Mesenchymal stem cell (in vitro differentiated cells and primary cell): ENCODE results near the gene DTNB.

Experiments used
- DNase-seq: peaks from one replicate; pipeline ENCODE4 v3.0.0-alpha.2; 2013
- H2AFZ ChIP-seq: one replicate; pipeline ENCODE4 v1.6.1; 2013; ENCODE audit warnings: low read depth, mild to moderate bottlenecking, control low read depth, inconsistent platforms, low read length, moderate library complexity
- H2AK5ac ChIP-seq: 2 replicates; pipeline ENCODE4 v1.6.1; 2013; ENCODE audit warnings: low read length, moderate library complexity, mild to moderate bottlenecking, inconsistent platforms; ENCODE audit not compliant: severe bottlenecking
- H2BK120ac ChIP-seq: one replicate; pipeline ENCODE4 v1.6.1; 2013; ENCODE audit warnings: low read depth, mild to moderate bottlenecking, inconsistent platforms, low read length, moderate library complexity
- H2BK12ac ChIP-seq, 2 experiments: one replicate each; pipeline ENCODE4 v1.6.1; 2013; ENCODE audit warnings: inconsistent platforms in 2 of 2, low read length in 2 of 2, mild to moderate bottlenecking in 2 of 2, moderate library complexity in 2 of 2, control low read depth in 1 of 2
- H2BK15ac ChIP-seq: one replicate; pipeline ENCODE4 v1.6.1; 2013; ENCODE audit warnings: mild to moderate bottlenecking, low read depth, inconsistent platforms; ENCODE audit not compliant: poor library complexity, severe bottlenecking
- H2BK5ac ChIP-seq: 2 replicates; pipeline ENCODE4 v1.6.1; 2013; ENCODE audit warnings: low read depth, mild to moderate bottlenecking, low read length, control low read depth, inconsistent platforms; ENCODE audit not compliant: poor library complexity, severe bottlenecking
- H3K14ac ChIP-seq, 2 experiments: one replicate each; pipeline ENCODE4 v1.6.1; 2013; ENCODE audit warnings: inconsistent platforms in 2 of 2, low read length in 2 of 2, control low read depth in 1 of 2, mild to moderate bottlenecking in 1 of 2, moderate library complexity in 1 of 2
- H3K18ac ChIP-seq, 2 experiments: one replicate each; pipeline ENCODE4 v1.6.1; 2013; ENCODE audit warnings: inconsistent platforms in 2 of 2, low read length in 2 of 2, control low read depth in 1 of 2, low read depth in 1 of 2, mild to moderate bottlenecking in 1 of 2
- H3K23ac ChIP-seq, 2 experiments: one replicate each; pipeline ENCODE4 v1.6.1; 2013; ENCODE audit warnings: inconsistent platforms in 2 of 2, low read length in 2 of 2, mild to moderate bottlenecking in 2 of 2, moderate library complexity in 2 of 2, control low read depth in 1 of 2
- H3K27ac ChIP-seq: 2 replicates; pipeline ENCODE4 v1.5.1; 2013; ENCODE audit warnings: mild to moderate bottlenecking, moderate library complexity, low read length, control low read depth, inconsistent platforms; ENCODE audit not compliant: poor library complexity, severe bottlenecking
- H3K27me3 ChIP-seq, 2 experiments: 2 replicates each; pipeline versions ENCODE4 v1.6.1 to v1.7.0; 2013; ENCODE audit warnings: low read length in 2 of 2, mild to moderate bottlenecking in 2 of 2, moderate library complexity in 2 of 2, control low read depth in 1 of 2, inconsistent platforms in 1 of 2; ENCODE audit not compliant: control insufficient read depth in 1 of 2, insufficient read depth in 1 of 2
- H3K36me3 ChIP-seq, 2 experiments: 2 replicates each; pipeline versions ENCODE4 v1.6.1 to v1.7.0; 2013; ENCODE audit warnings: low read length in 2 of 2, control low read depth in 1 of 2, inconsistent platforms in 1 of 2, low read depth in 1 of 2, mild to moderate bottlenecking in 1 of 2; ENCODE audit not compliant: insufficient read depth in 2 of 2, control insufficient read depth in 1 of 2
- H3K4ac ChIP-seq, 2 experiments: one replicate each; pipeline ENCODE4 v1.6.1; 2013; ENCODE audit warnings: inconsistent platforms in 2 of 2, low read length in 2 of 2, mild to moderate bottlenecking in 2 of 2, moderate library complexity in 2 of 2, control low read depth in 1 of 2, low read depth in 1 of 2
- H3K4me1 ChIP-seq: 2 replicates; pipeline ENCODE4 v1.6.1; 2013; ENCODE audit warnings: low read depth, low read length, control low read depth; ENCODE audit not compliant: control insufficient read depth, insufficient read depth
- H3K4me2 ChIP-seq: 2 replicates; pipeline ENCODE4 v1.6.1; 2013; ENCODE audit warnings: low read length, mild to moderate bottlenecking, inconsistent platforms; ENCODE audit not compliant: poor library complexity, severe bottlenecking
- H3K4me3 ChIP-seq, 2 experiments: 2 replicates each; pipeline versions ENCODE4 v1.5.1 to v1.7.0; 2013; ENCODE audit warnings: low read length in 2 of 2, mild to moderate bottlenecking in 2 of 2, control low read depth in 1 of 2, low read depth in 1 of 2; ENCODE audit not compliant: insufficient read depth in 1 of 2
- H3K79me1 ChIP-seq: replicated peaks from 2 replicates; pipeline ENCODE4 v1.6.1; 2013; ENCODE audit warnings: mild to moderate bottlenecking, control low read depth, low read length, inconsistent platforms; ENCODE audit not compliant: poor library complexity, severe bottlenecking
- H3K9ac ChIP-seq: 2 replicates; pipeline ENCODE4 v1.7.0; 2013; ENCODE audit warnings: mild to moderate bottlenecking, low read length, moderate library complexity
- H3K9me3 ChIP-seq: 2 replicates; pipeline ENCODE4 v1.7.0; 2013; ENCODE audit warnings: mild to moderate bottlenecking, low read length; ENCODE audit not compliant: control insufficient read depth
- H4K8ac ChIP-seq: one replicate; pipeline ENCODE4 v1.6.1; 2013; ENCODE audit warnings: inconsistent platforms, mild to moderate bottlenecking, low read length, moderate library complexity
- H4K91ac ChIP-seq: one replicate; pipeline ENCODE4 v1.6.1; 2013; ENCODE audit warnings: mild to moderate bottlenecking, low read length, inconsistent platforms
- WGBS: methylation state at CpG from one replicate; pipeline ENCODE4 v1.1.7; 2013; ENCODE audit warnings: mixed read lengths; 5-methylcytosine and 5-hydroxymethylcytosine counted together

The DTNB gene

GRCh38 chr2:25548601-25549000, 124.8 kb downstream of the DTNB start:
- H2AK5ac ChIP-seq = no peak overlapping the region
- peaks cover 3% of the 10 kb centered on the region for H3K4me1 ChIP-seq
- H4K8ac ChIP-seq = no peak overlapping the region
- H3K27ac ChIP-seq = no peak overlapping the region
- H3K4me2 ChIP-seq = no peak overlapping the region
- no peak overlapping the region for H3K23ac ChIP-seq
- 100% methylated on average over 1 of the region's 2 CpGs for WGBS
- H2BK12ac ChIP-seq = no peak overlapping the region
- DNase-seq = peak; percentile 57
- H2AFZ ChIP-seq = no peak overlapping the region
- no peaks in the 10 kb centered on the region for H3K36me3 ChIP-seq
- no peaks in the 10 kb centered on the region for H3K9me3 ChIP-seq
- no peaks in the 10 kb centered on the region for H3K79me1 ChIP-seq
- no peak overlapping the region for H3K18ac ChIP-seq
- H3K4ac ChIP-seq = no peak overlapping the region
- no peak overlapping the region for H3K9ac ChIP-seq
- H3K27me3 ChIP-seq = no peaks in the 10 kb centered on the region
- no peak overlapping the region for H2BK15ac ChIP-seq
- H2BK120ac ChIP-seq = no peak overlapping the region
- H4K91ac ChIP-seq = no peak overlapping the region
- no peak overlapping the region for H2BK5ac ChIP-seq
- H3K4me3 ChIP-seq = no peak overlapping the region
- H3K14ac ChIP-seq = no peak overlapping the region

- Histone ChIP-seq H3K27me3 (no peaks in the 10 kb centered on the region), H2BK12ac (no peak overlapping the region), H3K4me3 (no peak overlapping the region), H3K14ac (no peak overlapping the region), H2BK5ac (no peak overlapping the region), H3K9me3 (no peaks in the 10 kb centered on the region), H2BK120ac (no peak overlapping the region), H3K4me1 (peaks cover 3% of the 10 kb centered on the region), H3K9ac (no peak overlapping the region), H3K79me1 (no peaks in the 10 kb centered on the region), H4K91ac (no peak overlapping the region), H3K4me2 (no peak overlapping the region), H4K8ac (no peak overlapping the region), H2BK15ac (no peak overlapping the region), H3K18ac (no peak overlapping the region), H3K36me3 (no peaks in the 10 kb centered on the region), H3K4ac (no peak overlapping the region), H2AK5ac (no peak overlapping the region), H3K27ac (no peak overlapping the region), H3K23ac (no peak overlapping the region), H2AFZ (no peak overlapping the region)
- 90% methylated on average over 2 of the region's 3 CpGs for WGBS
- no peak for DNase-seq
Measured at GRCh38 chr2:25546852-25547251, 126.5 kb downstream of the DTNB start.

- H2BK120ac ChIP-seq = no peak overlapping the region
- peak overlapping the region; percentile 39 for H2AFZ ChIP-seq
- H3K14ac ChIP-seq = no peak overlapping the region
- no peaks in the 10 kb centered on the region for H3K9me3 ChIP-seq
- no peak overlapping the region for H3K9ac ChIP-seq
- H3K4me3 ChIP-seq = no peak overlapping the region
- no peak overlapping the region for H2BK5ac ChIP-seq
- no peaks in the 10 kb centered on the region for H3K79me1 ChIP-seq
- no peak for DNase-seq
- H4K8ac ChIP-seq = no peak overlapping the region
- no peak overlapping the region for H2BK12ac ChIP-seq
- H3K36me3 ChIP-seq = no peaks in the 10 kb centered on the region
- no peak overlapping the region for H4K91ac ChIP-seq
- WGBS = 95% methylated on average over 4 of the region's 4 CpGs
- no peak overlapping the region for H3K23ac ChIP-seq
- H3K4ac ChIP-seq = no peak overlapping the region
- no peak overlapping the region for H3K18ac ChIP-seq
- peaks cover 2% of the 10 kb centered on the region for H3K4me1 ChIP-seq
- no peak overlapping the region for H3K4me2 ChIP-seq
- H3K27ac ChIP-seq = no peak overlapping the region
- no peaks in the 10 kb centered on the region for H3K27me3 ChIP-seq
- H2AK5ac ChIP-seq = no peak overlapping the region
- no peak overlapping the region for H2BK15ac ChIP-seq
Measured at GRCh38 chr2:25545899-25546298, 127.5 kb downstream of the DTNB start.

GRCh38 chr2:25544445-25544844, 128.9 kb downstream of the DTNB start:
- DNase-seq = no peak
- Histone ChIP-seq H3K27ac (no peak overlapping the region), H3K4me1 (peaks cover 2% of the 10 kb centered on the region), H3K27me3 (no peaks in the 10 kb centered on the region), H3K4me3 (no peak overlapping the region), H2AK5ac (no peak overlapping the region), H2BK12ac (no peak overlapping the region), H3K23ac (no peak overlapping the region), H2BK120ac (no peak overlapping the region), H2AFZ (no peak overlapping the region), H3K14ac (no peak overlapping the region), H4K91ac (no peak overlapping the region), H2BK5ac (no peak overlapping the region), H3K9me3 (no peaks in the 10 kb centered on the region), H3K4ac (no peak overlapping the region), H4K8ac (no peak overlapping the region), H2BK15ac (no peak overlapping the region), H3K4me2 (no peak overlapping the region), H3K18ac (no peak overlapping the region), H3K9ac (no peak overlapping the region), H3K36me3 (no peaks in the 10 kb centered on the region), H3K79me1 (no peaks in the 10 kb centered on the region)
